Neural progenitor cell (in vitro differentiated cells): ENCODE measurements around the gene APOC4. TPM values are rescaled to one million over a fixed set of nuclear protein-coding genes. Genes with fewer than 3 reads are reported as not detected.
A peak's percentile ranks its signal among the peaks of the same experiment; 100 is the strongest.

Experiments
- DNase-seq: peaks from one replicate; pipeline ENCODE4 v3.0.0-alpha.2; 2016; ENCODE audit warnings: low spot score
- H2AFZ ChIP-seq: fragments of 200-600 bp; sonication (generic); replicated peaks from 2 replicates; pipeline ENCODE4 v1.6.1; 2016; ENCODE audit warnings: antibody characterized with exemption
- H3F3A ChIP-seq: fragments of 200-600 bp; sonication (generic); 2 replicates; pipeline ENCODE4 v1.6.1; 2016; ENCODE audit warnings: antibody characterized with exemption, low read depth
- H3K27ac ChIP-seq: fragments of 200-600 bp; sonication (generic); 2 replicates; pipeline ENCODE4 v1.5.1; 2016; ENCODE audit warnings: mild to moderate bottlenecking
- H3K27me3 ChIP-seq: fragments of 200-600 bp; sonication (generic); 2 replicates; pipeline ENCODE4 v1.6.1; 2016; ENCODE audit warnings: mild to moderate bottlenecking, moderate library complexity
- H3K36me3 ChIP-seq: fragments of 200-600 bp; sonication (generic); 2 replicates; pipeline ENCODE4 v1.5.1; 2016
- H3K4me1 ChIP-seq: fragments of 200-600 bp; sonication (generic); 2 replicates; pipeline ENCODE4 v1.6.1; 2016; ENCODE audit warnings: mixed run types
- H3K4me2 ChIP-seq: fragments of 200-600 bp; sonication (generic); 2 replicates; pipeline ENCODE4 v1.6.1; 2016
- H3K4me3 ChIP-seq: fragments of 200-600 bp; sonication (generic); 2 replicates; pipeline ENCODE4 v1.5.1; 2016
- H3K79me2 ChIP-seq: fragments of 200-600 bp; sonication (generic); 2 replicates; pipeline ENCODE4 v1.6.1; 2016; ENCODE audit warnings: low read depth
- H3K9ac ChIP-seq: fragments of 200-600 bp; sonication (generic); 2 replicates; pipeline ENCODE4 v1.6.1; 2016
- H3K9me3 ChIP-seq: fragments of 200-600 bp; sonication (generic); 2 replicates; pipeline ENCODE4 v1.5.1; 2016; ENCODE audit warnings: low read depth
- H4K20me1 ChIP-seq: fragments of 200-600 bp; sonication (generic); 2 replicates; pipeline ENCODE4 v1.6.1; 2016; ENCODE audit warnings: low read depth
- H3K27ac Mint-ChIP-seq: 3 replicates; pipeline ENCODE4 v1.8.0; 2021; ENCODE audit warnings: mixed read lengths
- H3K27me3 Mint-ChIP-seq: 2 replicates; pipeline ENCODE4 v1.8.0; 2022; ENCODE audit warnings: low read depth, mild to moderate bottlenecking, inconsistent platforms, moderate library complexity, mixed read lengths; ENCODE audit not compliant: insufficient read depth
- H3K36me3 Mint-ChIP-seq: 3 replicates; pipeline ENCODE4 v1.8.0; 2021; ENCODE audit warnings: mixed read lengths
- H3K4me1 Mint-ChIP-seq: 3 replicates; pipeline ENCODE4 v1.8.0; 2021; ENCODE audit warnings: mixed read lengths
- H3K4me3 Mint-ChIP-seq: 3 replicates; pipeline ENCODE4 v1.8.0; 2021; ENCODE audit warnings: mild to moderate bottlenecking, moderate library complexity, mixed read lengths
- H3K9me3 Mint-ChIP-seq: 3 replicates; pipeline ENCODE4 v1.8.0; 2020; ENCODE audit warnings: mixed read lengths
- CTCF ChIP-seq: fragments of 200-600 bp; sonication (generic); IDR thresholded peaks from 2 replicates; pipeline ENCODE4 v1.5.1; 2017; ENCODE audit warnings: antibody characterized with exemption, mild to moderate bottlenecking
- EZH2 ChIP-seq: fragments of 200-600 bp; sonication (generic); IDR thresholded peaks from 2 replicates; pipeline ENCODE4 v1.6.1; 2017; ENCODE audit warnings: antibody characterized with exemption, mild to moderate bottlenecking, moderate library complexity
- EZH2phosphoT487 ChIP-seq: fragments of 200-600 bp; sonication (generic); IDR thresholded peaks from 2 replicates; pipeline ENCODE4 v1.6.1; 2017; ENCODE audit warnings: antibody characterized with exemption
- total RNA-seq: library from RNA; depleted of rRNA; stranded (reverse); fragments of >200 nt; gene quantifications from 2 replicates; pipeline ENCODE4 v1.2.3, GENCODE V29; 2015; ENCODE audit warnings: low replicate concordance

The APOC4 gene
- total RNA-seq, result not detected in 2 replicates

DNA sequence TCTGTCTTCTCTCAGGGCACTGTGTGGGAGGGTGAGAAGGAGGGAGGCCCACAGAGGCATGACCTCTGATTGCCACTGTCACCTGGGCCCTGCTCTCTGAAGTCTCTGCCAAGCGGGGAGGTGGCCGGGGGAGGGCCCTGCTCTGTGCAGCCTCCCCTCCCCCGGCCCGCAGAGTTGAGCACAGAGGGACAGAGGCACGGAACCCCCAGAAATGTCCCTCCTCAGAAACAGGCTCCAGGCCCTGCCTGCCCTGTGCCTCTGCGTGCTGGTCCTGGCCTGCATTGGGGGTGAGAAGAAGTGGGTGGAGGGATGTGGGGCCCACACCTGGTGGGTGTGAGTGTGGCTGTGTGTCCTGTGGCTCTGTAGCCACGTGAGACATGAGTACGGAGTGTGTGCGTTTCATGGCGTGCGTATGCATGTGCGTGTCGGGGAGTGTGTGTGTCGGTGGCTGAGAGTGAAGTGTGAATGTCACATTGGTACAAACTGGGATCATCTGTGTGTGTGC lies at the start of gene APOC4:
Gene APOC4, plus strand, starts transcription at position 171 of the 505 bp plus-strand sequence. Its CDS starts 41 bp downstream, at position 212.
- Histone ChIP-seq H3K4me1 (no peaks in the 10 kb centered on the region), H3K27me3 (no peaks in the 10 kb centered on the region), H3K9ac (no peak within 1 kb of the TSS), H3K4me2 (no peak within 1 kb of the TSS), H4K20me1 (no peaks in the 10 kb centered on the region), H3K79me2 (no peaks in the 10 kb centered on the region), H3K9me3 (no peaks in the 10 kb centered on the region), H3F3A (no peaks in the 10 kb centered on the region), H3K4me3 (no peak within 1 kb of the TSS), H3K27ac (no peak within 1 kb of the TSS), H3K36me3 (no peaks in the 10 kb centered on the region), H2AFZ (no peak within 1 kb of the TSS)
- Mint-ChIP-seq H3K27ac (no peak within 1 kb of the TSS), H3K4me3 (no peak within 1 kb of the TSS), H3K27me3 (peaks cover 4% of the 10 kb centered on the region), H3K4me1 (no peaks in the 10 kb centered on the region), H3K9me3 (no peaks in the 10 kb centered on the region), H3K36me3 (no peaks in the 10 kb centered on the region)
- TF ChIP-seq EZH2 (no peak), CTCF (no peak), EZH2phosphoT487 (no peak)
- no peak for DNase-seq

- Histone ChIP-seq H3K27me3 (no peaks in the 10 kb centered on the region), H3K4me3 (no peak overlapping the region), H3K36me3 (no peaks in the 10 kb centered on the region), H3K79me2 (peaks cover 29% of the 10 kb centered on the region), H2AFZ (no peak overlapping the region), H3K4me1 (peaks cover 8% of the 10 kb centered on the region), H3K4me2 (no peak overlapping the region), H3K9ac (no peak overlapping the region), H3K27ac (no peak overlapping the region), H3K9me3 (no peaks in the 10 kb centered on the region), H4K20me1 (peaks cover 20% of the 10 kb centered on the region), H3F3A (peaks cover 24% of the 10 kb centered on the region)
- H3K9me3 Mint-ChIP-seq, result no peaks in the 10 kb centered on the region
- H3K27ac Mint-ChIP-seq, result peak overlapping the region; percentile 37
- H3K36me3 Mint-ChIP-seq, result peaks cover 25% of the 10 kb centered on the region
- TF ChIP-seq EZH2, result no peak
- TF ChIP-seq CTCF, result no peak
- no peak for TF ChIP-seq EZH2phosphoT487
- H3K27me3 Mint-ChIP-seq, result peaks cover 6% of the 10 kb centered on the region
- H3K4me3 Mint-ChIP-seq, result peak overlapping the region; percentile 97
- peaks cover 24% of the 10 kb centered on the region for H3K4me1 Mint-ChIP-seq
- DNase-seq, result no peak
Observed at GRCh38 chr19:44892932-44893331, 49.1 kb upstream of the APOC4 start.

GRCh38 chr19:44893332-44894051 lies 48.5 kb upstream of the APOC4 start:
- peaks cover 8% of the 10 kb centered on the region for H3K4me1 ChIP-seq
- H3K4me2 ChIP-seq, result no peak overlapping the region
- no peaks in the 10 kb centered on the region for H3K36me3 ChIP-seq
- Mint-ChIP-seq H3K4me3 (peak overlapping the region; percentile 97), H3K27me3 (peaks cover 6% of the 10 kb centered on the region), H3K9me3 (no peaks in the 10 kb centered on the region), H3K36me3 (peaks cover 29% of the 10 kb centered on the region), H3K4me1 (peaks cover 24% of the 10 kb centered on the region), H3K27ac (peak overlapping the region; percentile 37)
- H3K4me3 ChIP-seq, result no peak overlapping the region
- no peaks in the 10 kb centered on the region for H3K9me3 ChIP-seq
- DNase-seq, result no peak
- H3F3A ChIP-seq, result peaks cover 24% of the 10 kb centered on the region
- peaks cover 20% of the 10 kb centered on the region for H4K20me1 ChIP-seq
- TF ChIP-seq EZH2 (no peak), CTCF (no peak), EZH2phosphoT487 (no peak)
- no peak overlapping the region for H2AFZ ChIP-seq
- H3K9ac ChIP-seq, result no peak overlapping the region
- peaks cover 29% of the 10 kb centered on the region for H3K79me2 ChIP-seq
- no peak overlapping the region for H3K27ac ChIP-seq
- no peaks in the 10 kb centered on the region for H3K27me3 ChIP-seq
